ENCODE measurements around the gene SRGAP3.

DNA sequence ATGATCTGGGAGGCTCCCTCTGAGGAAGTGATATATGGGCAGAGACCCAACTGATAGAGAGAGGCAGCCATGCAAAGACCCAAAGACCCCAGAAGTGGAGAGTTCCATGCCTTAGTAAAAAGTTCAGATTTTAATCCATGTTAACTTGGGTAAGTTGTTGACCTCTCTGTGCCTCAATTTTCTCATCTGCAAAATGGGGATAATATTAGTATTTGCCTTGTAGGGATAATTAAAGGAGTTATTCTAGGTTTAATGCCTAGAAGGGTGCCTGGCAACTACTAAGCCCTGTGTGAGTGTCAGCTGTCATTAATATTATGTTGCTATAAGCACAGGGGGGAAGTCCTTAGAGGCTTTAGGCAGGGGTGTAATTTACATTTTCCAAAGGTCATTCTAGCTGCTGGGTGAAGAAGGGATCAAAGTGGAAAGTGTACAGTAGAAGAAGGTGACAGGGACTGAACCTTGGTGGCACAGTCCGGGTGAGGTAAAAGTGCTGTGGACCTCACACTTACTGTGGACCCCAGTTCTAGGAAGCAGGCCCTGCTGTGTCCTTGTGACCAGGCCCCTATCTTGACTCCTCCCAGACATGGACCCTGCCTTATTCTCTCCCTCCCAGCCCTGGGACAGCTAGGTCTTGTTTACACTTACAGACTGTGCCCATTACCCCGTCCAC, 283.2 kb downstream of the SRGAP3 start:
- TF ChIP-seq, protein P1, sequence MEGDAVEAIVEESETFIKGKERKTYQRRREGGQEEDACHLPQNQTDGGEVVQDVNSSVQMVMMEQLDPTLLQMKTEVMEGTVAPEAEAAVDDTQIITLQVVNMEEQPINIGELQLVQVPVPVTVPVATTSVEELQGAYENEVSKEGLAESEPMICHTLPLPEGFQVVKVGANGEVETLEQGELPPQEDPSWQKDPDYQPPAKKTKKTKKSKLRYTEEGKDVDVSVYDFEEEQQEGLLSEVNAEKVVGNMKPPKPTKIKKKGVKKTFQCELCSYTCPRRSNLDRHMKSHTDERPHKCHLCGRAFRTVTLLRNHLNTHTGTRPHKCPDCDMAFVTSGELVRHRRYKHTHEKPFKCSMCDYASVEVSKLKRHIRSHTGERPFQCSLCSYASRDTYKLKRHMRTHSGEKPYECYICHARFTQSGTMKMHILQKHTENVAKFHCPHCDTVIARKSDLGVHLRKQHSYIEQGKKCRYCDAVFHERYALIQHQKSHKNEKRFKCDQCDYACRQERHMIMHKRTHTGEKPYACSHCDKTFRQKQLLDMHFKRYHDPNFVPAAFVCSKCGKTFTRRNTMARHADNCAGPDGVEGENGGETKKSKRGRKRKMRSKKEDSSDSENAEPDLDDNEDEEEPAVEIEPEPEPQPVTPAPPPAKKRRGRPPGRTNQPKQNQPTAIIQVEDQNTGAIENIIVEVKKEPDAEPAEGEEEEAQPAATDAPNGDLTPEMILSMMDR (IDR thresholded peaks at IDR 0.05) = no peak
- no peak for TF ChIP-seq POLR2A (IDR thresholded peaks at IDR 0.05)
